ENCODE data around the gene UGT3A2. TPM values are rescaled to one million over a fixed set of nuclear protein-coding genes. Genes with fewer than 3 reads are reported as not detected.

The UGT3A2 gene
- total RNA-seq, 2 donors from 2014 or later, result not detected

- Histone ChIP-seq H3K4me1 (no peaks in the 10 kb centered on the region), H3K9me3 (no peaks in the 10 kb centered on the region), H3K27me3 (no peaks in the 10 kb centered on the region), H3K36me3 (no peaks in the 10 kb centered on the region), H3K27ac (no peak overlapping the region), H3K9ac (ENCODE audit: low read depth in 2 of 2, low read length in 2 of 2) (no peak overlapping the region), H3K4me3 (no peak overlapping the region)
- no peak for DNase-seq
- intact Hi-C loops (cut with DNase I), result no loop called here
- TF ChIP-seq CTCF (IDR thresholded peaks at IDR 0.05), result no peak
These were observed 49.7 kb downstream of the UGT3A2 start for GRCh38 chr5:36017004-36017403.

GRCh38 chr5:36013182-36013581 lies 53.5 kb downstream of the UGT3A2 start:
- intact Hi-C loops (cut with DNase I), result no loop called here
- H3K36me3 ChIP-seq, result no peaks in the 10 kb centered on the region
- no peak overlapping the region for H3K4me3 ChIP-seq
- H3K9me3 ChIP-seq, result no peaks in the 10 kb centered on the region
- H3K27me3 ChIP-seq, result no peaks in the 10 kb centered on the region
- no peak overlapping the region for H3K9ac ChIP-seq (ENCODE audit: low read depth in 2 of 2, low read length in 2 of 2)
- H3K27ac ChIP-seq, result no peak overlapping the region
- TF ChIP-seq CTCF (IDR thresholded peaks at IDR 0.05), result no peak
- DNase-seq, result no peak
- H3K4me1 ChIP-seq, result no peaks in the 10 kb centered on the region

GRCh38 chr5:36009698-36010097 lies 57.0 kb downstream of the UGT3A2 start:
- intact Hi-C loops (cut with DNase I), result no loop called here
- H3K4me3 ChIP-seq, result no peak overlapping the region
- no peaks in the 10 kb centered on the region for H3K36me3 ChIP-seq
- no peak overlapping the region for H3K27ac ChIP-seq
- no peaks in the 10 kb centered on the region for H3K9me3 ChIP-seq
- H3K27me3 ChIP-seq, result no peaks in the 10 kb centered on the region
- TF ChIP-seq CTCF (IDR thresholded peaks at IDR 0.05), result no peak
- no peaks in the 10 kb centered on the region for H3K4me1 ChIP-seq
- DNase-seq, result no peak
- no peak overlapping the region for H3K9ac ChIP-seq (ENCODE audit: low read depth in 2 of 2, low read length in 2 of 2)

- intact Hi-C loops (cut with DNase I), result no loop called here
- H3K9me3 ChIP-seq, result no peaks in the 10 kb centered on the region
- no peak overlapping the region for H3K4me3 ChIP-seq
- no peak overlapping the region for H3K9ac ChIP-seq (ENCODE audit: low read depth in 2 of 2, low read length in 2 of 2)
- no peak overlapping the region for H3K27ac ChIP-seq
- DNase-seq, result no peak
- H3K36me3 ChIP-seq, result no peaks in the 10 kb centered on the region
- TF ChIP-seq CTCF (IDR thresholded peaks at IDR 0.05), result no peak
- H3K27me3 ChIP-seq, result no peaks in the 10 kb centered on the region
- no peaks in the 10 kb centered on the region for H3K4me1 ChIP-seq
These were observed 59.3 kb downstream of the UGT3A2 start for GRCh38 chr5:36007366-36007765.

- intact Hi-C loops (cut with DNase I), result no loop called here
- Histone ChIP-seq H3K4me1 (no peaks in the 10 kb centered on the region), H3K27me3 (no peaks in the 10 kb centered on the region), H3K9ac (ENCODE audit: low read depth in 2 of 2, low read length in 2 of 2) (no peak overlapping the region), H3K4me3 (no peak overlapping the region), H3K9me3 (no peaks in the 10 kb centered on the region), H3K27ac (no peak overlapping the region), H3K36me3 (no peaks in the 10 kb centered on the region)
- no peak for DNase-seq
- TF ChIP-seq CTCF (IDR thresholded peaks at IDR 0.05), result no peak
These were observed 60.5 kb downstream of the UGT3A2 start for GRCh38 chr5:36006163-36006562.

GRCh38 chr5:36001032-36001431 lies 65.7 kb downstream of the UGT3A2 start:
- H3K27me3 ChIP-seq, result no peaks in the 10 kb centered on the region
- H3K27ac ChIP-seq, result no peak overlapping the region
- H3K9me3 ChIP-seq, result no peaks in the 10 kb centered on the region
- intact Hi-C loops (cut with DNase I), result no loop called here
- no peak overlapping the region for H3K9ac ChIP-seq (ENCODE audit: low read depth in 2 of 2, low read length in 2 of 2)
- H3K4me1 ChIP-seq, result no peaks in the 10 kb centered on the region
- DNase-seq, result no peak
- TF ChIP-seq CTCF (IDR thresholded peaks at IDR 0.05), result no peak
- H3K36me3 ChIP-seq, result no peaks in the 10 kb centered on the region
- H3K4me3 ChIP-seq, result no peak overlapping the region

Data from colonic mucosa (tissue), 4 donors.